CD8-positive, alpha-beta memory T cell (primary cell): Measurements from ENCODE around the gene HOTAIR. TPM values are rescaled to one million over a fixed set of nuclear protein-coding genes. Genes with fewer than 3 reads are reported as not detected.

ENCODE experiments used
- CTCF ChIA-PET: fragments of 350-600 bp; sonication (Branson Sonifier 250); formaldehyde crosslinking; loops from one replicate; lab custom pipeline; 2021; ENCODE audit warnings: antibody characterized with exemption; lab: Charles Lee
- POLR2A ChIA-PET: fragments of 350-600 bp; sonication (Branson Sonifier 250); formaldehyde crosslinking; loops from one replicate; lab custom pipeline; 2021; ENCODE audit warnings: antibody characterized with exemption; lab: Charles Lee
- DNase-seq, 5 donors: peaks; one replicate each; pipeline versions ENCODE4 v3.0.0 to v3.0.0-alpha.2; 2020 to 2022; ENCODE audit warnings: mixed read lengths in 1 of 5
- H3K27ac ChIP-seq: one replicate; pipeline ENCODE4 v1.7.0; 2013; ENCODE audit warnings: low read depth, mild to moderate bottlenecking, low read length, moderate library complexity
- H3K27me3 ChIP-seq: 2 replicates; pipeline ENCODE4 v1.7.0; 2013; ENCODE audit warnings: low read length, mild to moderate bottlenecking; ENCODE audit not compliant: insufficient read depth, poor library complexity, severe bottlenecking
- H3K36me3 ChIP-seq: 2 replicates; pipeline ENCODE4 v1.7.0; 2013; ENCODE audit warnings: mild to moderate bottlenecking, low read length, moderate library complexity; ENCODE audit not compliant: insufficient read depth
- H3K4me1 ChIP-seq: 2 replicates; pipeline ENCODE4 v1.7.0; 2013; ENCODE audit warnings: mild to moderate bottlenecking, low read length, moderate library complexity; ENCODE audit not compliant: insufficient read depth
- H3K4me3 ChIP-seq: 2 replicates; pipeline ENCODE4 v1.7.0; 2013; ENCODE audit warnings: mild to moderate bottlenecking, low read length
- H3K9me3 ChIP-seq: 2 replicates; pipeline ENCODE4 v1.7.0; 2013; ENCODE audit warnings: mild to moderate bottlenecking, low read length
- H3K27ac Mint-ChIP-seq, 8 donors: one replicate each; pipeline ENCODE4 v1.8.0; 2020 to 2021; ENCODE audit warnings: mixed read lengths in 8 of 8, mild to moderate bottlenecking in 6 of 8, inconsistent platforms in 3 of 8, moderate library complexity in 3 of 8
- H3K27me3 Mint-ChIP-seq, 2 donors: one replicate each; pipeline ENCODE4 v1.8.0; 2020 to 2021; ENCODE audit warnings: mixed read lengths in 2 of 2, mild to moderate bottlenecking in 1 of 2, moderate library complexity in 1 of 2
- H3K36me3 Mint-ChIP-seq, 3 donors: one replicate each; pipeline ENCODE4 v1.8.0; 2020 to 2021; ENCODE audit warnings: mixed read lengths in 3 of 3, inconsistent platforms in 1 of 3, mild to moderate bottlenecking in 1 of 3
- H3K4me1 Mint-ChIP-seq, 3 donors: one replicate each; pipeline ENCODE4 v1.8.0; 2020 to 2021; ENCODE audit warnings: mixed read lengths in 3 of 3, inconsistent platforms in 1 of 3, mild to moderate bottlenecking in 1 of 3
- H3K4me3 Mint-ChIP-seq, 7 donors: one replicate each; pipeline ENCODE4 v1.8.0; 2020 to 2021; ENCODE audit warnings: mixed read lengths in 7 of 7, mild to moderate bottlenecking in 6 of 7, moderate library complexity in 4 of 7, inconsistent platforms in 2 of 7
- H3K9me3 Mint-ChIP-seq, 5 donors: one replicate each; pipeline ENCODE4 v1.8.0; 2020 to 2022; ENCODE audit warnings: mixed read lengths in 5 of 5, mild to moderate bottlenecking in 3 of 5, moderate library complexity in 2 of 5, inconsistent platforms in 1 of 5
- polyA plus RNA-seq: library from polyadenylated mRNA; unstranded; fragments of 300-500 nt; fragmentation: Illumina TruSeq; gene quantifications from one replicate; pipeline ENCODE4 v1.2.3, GENCODE V29; 2021
- total RNA-seq, 2 experiments: library from RNA; stranded (reverse); gene quantifications; one replicate each; pipeline ENCODE4 v1.2.3, GENCODE V29; 2021

The HOTAIR gene
- total and polyA plus RNA-seq, 3 experiments from 2014 or later: not detected

DNA sequence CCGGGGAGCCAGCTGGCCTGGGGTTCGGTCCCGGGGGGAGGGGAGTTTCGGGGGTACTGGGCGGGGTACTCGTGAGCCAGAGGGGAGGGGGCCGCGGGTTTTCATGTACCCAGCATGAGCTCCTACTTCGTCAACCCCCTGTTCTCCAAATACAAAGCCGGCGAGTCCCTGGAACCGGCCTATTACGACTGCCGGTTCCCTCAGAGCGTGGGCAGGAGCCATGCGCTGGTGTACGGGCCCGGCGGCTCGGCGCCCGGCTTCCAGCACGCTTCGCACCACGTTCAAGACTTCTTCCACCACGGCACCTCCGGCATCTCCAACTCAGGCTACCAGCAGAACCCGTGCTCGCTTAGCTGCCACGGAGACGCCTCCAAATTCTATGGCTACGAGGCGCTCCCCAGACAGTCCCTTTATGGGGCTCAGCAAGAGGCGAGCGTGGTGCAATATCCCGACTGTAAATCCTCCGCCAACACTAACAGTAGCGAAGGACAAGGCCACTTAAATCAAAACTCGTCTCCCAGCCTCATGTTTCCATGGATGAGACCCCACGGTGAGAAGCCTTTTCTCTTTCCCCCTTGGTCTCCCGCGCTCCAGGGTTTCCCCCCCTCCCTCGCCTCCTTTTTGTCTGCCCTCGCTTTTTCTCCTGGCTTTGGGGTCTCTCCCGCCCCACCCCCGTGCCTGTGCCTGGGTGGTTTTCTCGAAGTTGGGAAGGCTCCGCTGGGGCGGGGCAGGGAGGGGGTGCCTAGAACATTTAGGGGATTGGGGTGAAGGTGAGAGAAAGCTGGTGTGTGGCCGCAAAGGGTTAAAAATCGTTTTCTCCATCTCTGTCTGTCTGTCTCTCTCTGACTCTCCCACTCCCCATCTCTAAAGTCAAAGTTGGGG lies 34.7 kb upstream of the HOTAIR start:
- Mint-ChIP-seq H3K9me3 (peaks cover 0 to 2% (median 0%) of the 10 kb centered on the region in 5 donors), H3K4me3 (peak overlapping the region in 6 of 7 donors; percentile 55 to 76 (median 74)), H3K4me1 (peaks cover 24 to 51% (median 28%) of the 10 kb centered on the region in 3 donors), H3K36me3 (no peaks in the 10 kb centered on the region), H3K27ac (peak overlapping the region in 2 of 8 donors; percentile 19 to 41), H3K27me3 (peaks cover 79 to 99% of the 10 kb centered on the region in 2 donors)
- Histone ChIP-seq H3K27me3 (peaks cover 81% of the 10 kb centered on the region), H3K4me1 (peaks cover 26% of the 10 kb centered on the region), H3K36me3 (no peaks in the 10 kb centered on the region), H3K4me3 (no peak overlapping the region), H3K27ac (no peak overlapping the region), H3K9me3 (no peaks in the 10 kb centered on the region)
- no peak for DNase-seq
- CTCF ChIA-PET: interaction anchor here (1.0 to 15.2 kb wide), 9 partner anchors 8 to 205 kb away, joined by 3 to 216 read pairs (median 7); partner anchors contain the start of genes HOXC5, HOXC9 and SMUG1
- POLR2A ChIA-PET: interaction anchor here (0.6 kb wide), 1 partner anchor 53 kb away, joined by 3 read pairs; no protein-coding TSS in a partner anchor

DNA sequence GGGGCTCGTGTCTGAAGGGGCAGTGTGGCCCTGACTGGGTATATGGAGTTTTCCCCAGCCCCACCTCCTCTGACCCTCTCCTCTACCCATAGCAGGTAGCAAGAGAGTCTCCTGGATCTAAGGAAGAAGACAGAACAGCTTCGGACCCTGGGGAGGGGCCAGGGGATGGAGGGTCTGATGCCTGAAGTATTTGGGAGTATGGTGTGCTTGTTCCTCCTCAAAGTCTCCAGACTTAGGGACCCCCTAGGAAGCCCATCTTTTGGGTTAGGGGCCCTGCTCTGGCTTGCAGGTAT lies 33.5 kb upstream of the HOTAIR start:
- peaks cover 24% of the 10 kb centered on the region for H3K4me1 ChIP-seq
- H3K36me3 ChIP-seq: no peaks in the 10 kb centered on the region
- Mint-ChIP-seq H3K4me3 (peak overlapping the region in 4 of 7 donors; percentile 27 to 48 (median 36)), H3K27ac (peak overlapping the region in 1 of 8 donors; percentile 3), H3K4me1 (peaks cover 24 to 50% (median 27%) of the 10 kb centered on the region in 3 donors), H3K36me3 (no peaks in the 10 kb centered on the region), H3K27me3 (peaks cover 78 to 99% of the 10 kb centered on the region in 2 donors), H3K9me3 (peaks cover 0 to 2% (median 0%) of the 10 kb centered on the region in 5 donors)
- peaks cover 81% of the 10 kb centered on the region for H3K27me3 ChIP-seq
- DNase-seq: no peak
- no peaks in the 10 kb centered on the region for H3K9me3 ChIP-seq
- POLR2A ChIA-PET: interaction anchor here (1.0 kb wide), 1 partner anchor 10 kb away, joined by 5 read pairs; no protein-coding TSS in a partner anchor
- no peak overlapping the region for H3K27ac ChIP-seq
- CTCF ChIA-PET: interaction anchor here (1.0 to 15.2 kb wide), 7 partner anchors 9 to 207 kb away, joined by 4 to 216 read pairs (median 8); partner anchors contain the start of genes HOXC5 and SMUG1
- H3K4me3 ChIP-seq: no peak overlapping the region

DNA sequence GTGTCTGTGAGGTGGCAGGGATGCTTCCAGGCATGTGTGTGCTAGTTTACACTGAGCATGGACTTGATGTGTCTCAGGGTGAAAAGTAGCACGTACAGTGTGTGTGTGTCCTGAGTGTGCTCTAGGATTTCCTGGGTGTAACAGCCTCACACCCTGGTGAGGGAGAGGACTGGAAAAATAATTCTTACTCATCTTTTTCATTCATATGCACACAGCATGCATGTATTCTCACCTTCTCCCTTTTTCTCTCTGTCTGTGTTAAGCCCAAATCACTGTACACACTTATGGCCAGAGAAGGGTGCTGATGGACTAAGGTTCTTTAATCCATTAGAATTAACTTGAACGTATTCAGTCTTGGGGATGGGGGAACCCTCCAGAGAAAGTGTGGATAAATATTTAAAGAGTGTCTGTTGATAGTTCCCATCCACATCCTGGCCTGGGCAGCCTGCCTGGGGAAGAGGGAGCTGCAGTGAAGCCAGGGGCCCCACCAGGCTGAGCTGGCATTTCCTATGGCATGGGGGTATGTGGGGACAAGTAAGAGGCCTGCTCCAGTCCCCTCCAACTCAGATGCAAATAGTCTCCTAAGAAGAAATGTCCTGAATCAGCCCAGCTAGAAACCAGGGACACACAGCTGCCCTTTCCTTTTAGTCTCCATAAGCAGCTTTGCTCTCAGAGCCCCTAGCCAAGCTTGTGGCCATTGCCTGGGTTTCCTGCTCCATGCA lies 32.9 kb upstream of the HOTAIR start:
- DNase-seq: no peak
- Mint-ChIP-seq H3K27ac (peak overlapping the region in 1 of 8 donors; percentile 3), H3K36me3 (no peaks in the 10 kb centered on the region), H3K4me3 (peak overlapping the region in 2 of 7 donors; percentile 8 to 27), H3K4me1 (peaks cover 24 to 50% (median 27%) of the 10 kb centered on the region in 3 donors), H3K27me3 (peaks cover 78 to 99% of the 10 kb centered on the region in 2 donors), H3K9me3 (peaks cover 0 to 4% (median 0%) of the 10 kb centered on the region in 5 donors)
- Histone ChIP-seq H3K4me3 (no peak overlapping the region), H3K36me3 (no peaks in the 10 kb centered on the region), H3K9me3 (no peaks in the 10 kb centered on the region), H3K27me3 (peaks cover 81% of the 10 kb centered on the region), H3K27ac (no peak overlapping the region), H3K4me1 (peaks cover 24% of the 10 kb centered on the region)
- ChIA-PET POLR2A (interaction anchor here (1.0 kb wide), 1 partner anchor 10 kb away, joined by 5 read pairs; no protein-coding TSS in a partner anchor), CTCF (interaction anchor here (0.9 to 15.2 kb wide), 10 partner anchors 9 to 207 kb away, joined by 3 to 216 read pairs (median 6); partner anchors contain the start of genes HOXC5 and SMUG1)

DNA sequence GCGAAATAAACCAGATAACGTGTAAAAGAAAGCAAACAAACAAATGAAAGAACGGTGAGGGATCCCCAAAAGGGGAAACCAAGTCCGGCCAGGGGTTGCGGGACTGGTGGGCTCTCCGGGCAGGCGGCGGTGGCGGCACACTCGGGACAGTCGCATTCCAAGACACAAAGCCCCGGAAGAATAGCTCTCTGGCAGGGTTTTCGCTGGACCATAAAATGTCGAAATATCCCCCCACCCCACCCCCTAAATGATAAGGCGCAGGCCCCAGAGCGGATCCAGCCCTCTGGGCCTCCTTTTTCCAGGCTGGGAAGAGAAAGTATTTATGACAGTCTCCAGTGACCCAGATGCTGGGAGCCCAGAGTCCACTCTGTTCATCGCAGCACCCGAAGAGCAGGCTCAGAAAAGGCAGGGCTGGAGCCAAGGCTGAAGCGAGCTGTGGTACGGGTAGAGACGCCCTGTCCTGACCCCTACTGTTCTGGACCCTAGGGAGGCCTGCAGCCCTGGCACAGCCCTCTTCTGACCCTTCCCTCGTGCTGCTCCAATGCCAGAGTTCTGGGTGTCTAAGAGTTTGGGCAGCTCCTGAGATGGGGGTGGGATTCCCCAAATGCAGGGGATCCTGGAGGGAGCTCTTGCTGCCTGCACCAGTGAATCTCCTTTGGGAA lies 31.9 kb upstream of the HOTAIR start:
- Mint-ChIP-seq H3K4me1 (peaks cover 24 to 53% (median 25%) of the 10 kb centered on the region in 3 donors), H3K36me3 (no peaks in the 10 kb centered on the region), H3K27me3 (peaks cover 81 to 99% of the 10 kb centered on the region in 2 donors), H3K27ac (peak overlapping the region in 3 of 8 donors; percentile 27 to 73 (median 71)), H3K4me3 (peak overlapping the region in 6 of 7 donors; percentile 66 to 93 (median 78)), H3K9me3 (peaks cover 0 to 4% (median 0%) of the 10 kb centered on the region in 5 donors)
- POLR2A ChIA-PET: interaction anchor here (0.6 kb wide), 1 partner anchor 297 kb away, joined by 4 read pairs; no protein-coding TSS in a partner anchor
- Histone ChIP-seq H3K9me3 (no peaks in the 10 kb centered on the region), H3K27ac (no peak overlapping the region), H3K4me1 (peaks cover 24% of the 10 kb centered on the region), H3K4me3 (peak overlapping the region; percentile 51), H3K27me3 (peaks cover 83% of the 10 kb centered on the region), H3K36me3 (no peaks in the 10 kb centered on the region)
- DNase-seq: no peak
- CTCF ChIA-PET: interaction anchor here (0.8 to 15.2 kb wide), 14 partner anchors 10 to 208 kb away, joined by 3 to 216 read pairs (median 4); partner anchors contain the start of genes HOXC4, HOXC5 and SMUG1

DNA sequence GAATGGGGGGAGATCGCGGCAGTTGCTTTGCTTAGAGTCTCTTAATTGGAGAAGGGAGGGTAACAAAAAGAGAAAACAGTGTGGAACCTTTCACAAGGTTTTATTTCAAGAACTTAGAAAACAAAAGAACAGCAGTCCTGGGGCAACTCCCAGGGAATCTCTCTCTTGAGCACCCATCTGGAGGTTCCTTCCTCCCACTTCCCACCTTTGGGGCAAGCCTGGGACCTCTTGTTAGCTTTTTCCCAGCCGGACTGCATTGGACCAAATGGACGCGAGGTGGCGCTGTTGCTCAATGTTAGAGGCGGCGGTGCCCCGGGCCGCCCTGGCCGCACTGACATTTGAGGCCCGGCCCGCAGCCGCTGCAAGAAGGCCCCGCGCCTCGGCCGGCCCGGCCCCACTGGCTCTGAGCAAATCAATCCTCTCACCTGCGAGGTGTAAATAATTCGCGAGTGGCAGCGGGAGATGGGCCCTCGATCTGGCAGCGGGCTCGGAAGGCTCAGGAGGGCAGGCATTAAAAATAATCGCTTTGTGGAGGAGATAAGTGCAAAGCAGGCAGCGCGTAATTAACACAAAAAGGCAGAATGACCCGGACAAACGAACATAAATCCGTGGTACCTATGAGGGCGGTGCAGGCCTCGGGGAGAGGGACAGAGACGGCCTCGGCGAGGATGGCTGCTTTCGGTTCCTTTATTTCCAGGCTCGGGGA lies 31.3 kb upstream of the HOTAIR start:
- Mint-ChIP-seq H3K27ac (peak overlapping the region in 5 of 8 donors; percentile 14 to 73 (median 68)), H3K36me3 (no peaks in the 10 kb centered on the region), H3K4me1 (peaks cover 19 to 46% (median 19%) of the 10 kb centered on the region in 3 donors), H3K27me3 (peaks cover 78 to 99% of the 10 kb centered on the region in 2 donors), H3K4me3 (peak overlapping the region; percentile 66 to 93 (median 77)), H3K9me3 (peaks cover 0 to 4% (median 0%) of the 10 kb centered on the region in 5 donors)
- Histone ChIP-seq H3K9me3 (no peaks in the 10 kb centered on the region), H3K4me1 (peaks cover 19% of the 10 kb centered on the region), H3K36me3 (no peaks in the 10 kb centered on the region), H3K27me3 (peaks cover 83% of the 10 kb centered on the region), H3K4me3 (peak overlapping the region; percentile 51), H3K27ac (no peak overlapping the region)
- DNase-seq: peak; percentile 75 to 87 (median 82)
- CTCF ChIA-PET: interaction anchor here (0.7 to 15.2 kb wide), 16 partner anchors 9 to 209 kb away, joined by 3 to 216 read pairs (median 6); partner anchors contain the start of genes HOXC10, HOXC4, HOXC5 and SMUG1
- POLR2A ChIA-PET: no interaction called here

DNA sequence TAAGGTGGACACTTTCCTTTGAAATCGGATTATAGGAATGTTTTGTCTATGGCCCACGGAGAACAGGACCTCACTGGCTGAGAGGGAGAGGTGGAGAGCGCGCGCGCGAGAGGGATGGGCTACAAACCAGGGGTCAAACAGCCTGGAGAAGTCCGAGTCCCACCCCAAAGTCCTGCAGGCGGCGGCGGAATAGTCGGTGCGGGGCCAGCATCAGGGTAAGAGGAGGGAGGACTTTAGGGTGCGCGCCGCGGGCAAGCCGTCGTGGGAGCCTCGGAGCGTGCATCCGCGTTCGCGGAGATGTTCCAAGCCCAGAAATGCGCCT lies 30.7 kb upstream of the HOTAIR start:
- CTCF ChIA-PET: interaction anchor here (0.7 to 15.2 kb wide), 15 partner anchors 8 to 209 kb away, joined by 3 to 216 read pairs (median 7); partner anchors contain the start of genes HOXC10, HOXC5 and SMUG1
- peak overlapping the region in 4 of 7 donors; percentile 15 to 78 (median 70) for H3K4me3 Mint-ChIP-seq

More for the DNA sequence above, 30.7 kb upstream of the HOTAIR start:
- H3K36me3 Mint-ChIP-seq: no peaks in the 10 kb centered on the region
- Histone ChIP-seq H3K4me1 (peaks cover 17% of the 10 kb centered on the region), H3K36me3 (no peaks in the 10 kb centered on the region), H3K4me3 (no peak overlapping the region), H3K9me3 (no peaks in the 10 kb centered on the region), H3K27ac (no peak overlapping the region), H3K27me3 (peaks cover 85% of the 10 kb centered on the region)
- no peak for DNase-seq
- H3K4me1 Mint-ChIP-seq: peaks cover 14 to 43% (median 18%) of the 10 kb centered on the region in 3 donors
- H3K9me3 Mint-ChIP-seq: peaks cover 0 to 4% (median 0%) of the 10 kb centered on the region in 5 donors
- H3K27me3 Mint-ChIP-seq: peaks cover 82 to 99% of the 10 kb centered on the region in 2 donors
- peak overlapping the region in 2 of 8 donors; percentile 14 to 73 for H3K27ac Mint-ChIP-seq
- POLR2A ChIA-PET: no interaction called here
